ENCODE results near the gene UNC5C.

UNC5C gene

DNA sequence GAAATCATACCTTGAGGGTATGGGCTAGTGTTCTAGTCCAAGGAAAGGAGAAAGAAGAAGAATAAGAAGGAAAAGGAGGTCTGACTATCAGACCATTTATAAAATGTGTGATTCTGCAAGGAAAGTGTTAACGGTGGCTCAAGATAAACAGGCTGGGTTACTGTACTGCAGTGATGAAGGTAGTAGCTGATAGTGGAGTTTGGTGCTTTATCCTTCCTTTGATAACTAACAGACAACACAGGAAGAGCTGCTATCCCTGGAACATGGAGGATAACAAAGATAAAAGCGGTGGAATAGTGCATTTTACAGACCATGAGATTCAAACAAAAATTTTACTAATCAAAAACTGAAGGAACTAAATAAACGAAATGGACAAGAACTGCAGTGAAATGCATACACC, 2.6 kb downstream of the UNC5C start:
- no peak for DNase-seq

DNA sequence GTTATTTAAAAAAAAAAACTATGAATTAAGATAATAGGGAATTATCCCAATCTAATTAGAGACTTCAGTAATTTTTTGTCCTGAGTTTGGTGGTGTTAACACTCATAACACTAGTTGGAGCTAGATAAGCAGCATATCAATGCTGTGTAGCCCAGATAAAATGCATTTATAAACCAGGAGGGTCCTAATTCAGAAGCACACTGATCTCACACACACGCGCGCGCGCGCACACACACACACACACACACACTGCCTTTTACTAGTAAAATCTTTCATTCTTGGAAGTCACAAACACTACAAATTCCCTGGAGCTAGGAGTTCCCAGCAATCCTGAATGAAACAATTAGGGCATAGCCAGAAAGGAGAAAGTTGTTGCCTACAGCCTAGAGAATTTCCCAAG, 3.2 kb downstream of the UNC5C start:
- no peak for DNase-seq

GRCh38 chr4:95544113-95545103, 4.4 kb downstream of the UNC5C start:
- no peak for DNase-seq

GRCh38 chr4:95541889-95542607, 6.7 kb downstream of the UNC5C start:
- no peak for DNase-seq

DNA sequence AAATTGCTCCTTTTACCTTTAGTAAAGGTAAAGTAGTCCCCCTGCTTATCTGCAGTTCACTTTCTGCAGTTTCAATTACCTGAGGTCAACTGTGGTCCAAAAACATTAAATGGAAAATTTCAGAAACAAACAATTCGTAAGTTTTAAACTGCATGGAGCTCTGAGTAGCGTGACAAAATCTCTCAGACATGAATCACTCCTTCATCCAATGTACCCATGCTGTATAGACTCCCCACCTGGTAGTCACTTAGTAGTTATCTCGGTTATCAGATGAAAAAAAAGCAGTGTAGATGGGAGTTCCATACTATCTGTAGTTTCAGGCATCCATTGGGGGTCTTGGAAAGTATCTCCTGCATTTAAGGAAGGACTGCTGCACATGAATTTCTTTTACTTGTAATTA, 7.7 kb downstream of the UNC5C start:
- DNase-seq = no peak

DNA sequence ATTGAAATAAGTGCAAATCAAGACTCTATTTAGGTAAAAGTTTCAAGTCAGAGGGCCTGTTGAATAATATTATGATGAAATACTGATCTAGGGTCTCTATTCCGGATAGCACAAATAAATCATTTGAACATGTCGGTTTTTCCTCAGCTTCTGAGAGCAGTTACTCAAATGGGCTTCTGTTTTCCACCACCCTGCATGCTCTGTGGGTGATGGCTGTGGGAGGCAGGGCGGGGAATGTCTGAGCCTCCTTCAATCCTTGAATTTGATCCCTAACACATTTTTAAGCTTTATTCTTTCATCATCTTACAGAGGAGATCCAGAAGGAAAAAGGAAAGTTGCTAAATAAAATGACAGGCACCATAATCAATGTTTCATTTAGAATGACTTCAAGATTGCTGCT, 8.5 kb downstream of the UNC5C start:
- DNase-seq = no peak

DNA sequence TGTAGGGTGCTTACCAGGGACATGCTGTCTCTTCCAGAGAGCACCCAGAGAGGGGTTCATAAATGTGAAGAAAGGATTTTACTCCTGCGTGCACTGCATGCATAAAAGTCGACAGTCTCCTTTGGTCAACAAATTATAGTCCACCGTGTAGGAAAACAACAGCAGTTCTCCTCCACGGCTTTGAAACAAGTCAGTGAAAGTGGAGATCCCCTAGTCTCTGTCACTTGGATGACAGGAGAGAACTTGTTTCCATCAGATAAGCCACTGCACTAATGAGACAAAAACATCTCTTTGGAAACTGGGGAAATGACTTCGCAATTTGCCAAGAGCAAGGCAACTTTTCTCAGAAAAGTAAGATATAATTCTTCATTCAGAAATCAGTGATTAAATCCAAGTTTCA, 9.7 kb downstream of the UNC5C start:
- DNase-seq = no peak

- no peak for DNase-seq
Observed at GRCh38 chr4:95537863-95538488, 10.8 kb downstream of the UNC5C start.

DNA sequence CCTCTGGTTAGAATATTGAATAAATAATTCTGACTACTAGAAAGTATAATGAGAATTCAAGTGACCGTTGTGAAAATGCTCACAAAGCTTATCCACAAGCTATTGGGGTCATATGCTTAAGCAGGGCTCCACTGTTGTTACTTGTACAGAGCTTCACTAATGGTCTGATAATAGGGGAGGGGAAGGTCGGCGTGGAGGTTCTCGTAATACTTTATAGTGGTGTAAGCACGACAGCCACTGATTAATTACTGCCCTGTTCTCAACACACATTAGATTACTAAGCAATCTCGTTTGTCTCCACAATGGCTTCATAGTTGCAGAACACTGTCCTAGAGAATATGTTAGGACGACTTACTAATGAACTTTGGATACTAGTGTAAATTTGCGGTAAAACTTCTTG, 11.6 kb downstream of the UNC5C start:
- DNase-seq = no peak

GRCh38 chr4:95536650-95537049, 12.1 kb downstream of the UNC5C start:
- no peak for DNase-seq

DNA sequence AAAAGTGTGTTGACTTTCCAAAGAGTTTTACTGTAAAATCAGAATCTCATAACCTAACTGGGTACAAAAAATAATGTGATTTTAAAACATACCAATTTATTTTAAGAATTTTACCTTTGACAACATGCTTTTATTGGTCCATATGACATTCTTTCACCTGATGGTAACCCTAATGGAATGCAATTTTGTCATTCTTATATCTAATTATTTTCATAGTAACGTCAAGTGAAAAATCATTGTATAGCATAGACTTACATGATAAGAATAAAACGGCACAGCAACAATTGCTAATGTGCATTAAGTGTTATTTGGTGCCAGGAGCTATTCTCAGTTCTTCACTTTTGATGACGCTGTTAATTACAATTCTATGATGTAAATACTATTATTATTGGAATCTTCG, 13.6 kb downstream of the UNC5C start:
- no peak for DNase-seq

GRCh38 chr4:95534032-95534431, 14.7 kb downstream of the UNC5C start:
- no peak for DNase-seq

GRCh38 chr4:95533254-95533653, 15.5 kb downstream of the UNC5C start:
- no peak for DNase-seq

GRCh38 chr4:95532305-95532704, 16.5 kb downstream of the UNC5C start:
- DNase-seq = no peak

- no peak for DNase-seq
Observed at GRCh38 chr4:95531141-95531540, 17.6 kb downstream of the UNC5C start.

DNA sequence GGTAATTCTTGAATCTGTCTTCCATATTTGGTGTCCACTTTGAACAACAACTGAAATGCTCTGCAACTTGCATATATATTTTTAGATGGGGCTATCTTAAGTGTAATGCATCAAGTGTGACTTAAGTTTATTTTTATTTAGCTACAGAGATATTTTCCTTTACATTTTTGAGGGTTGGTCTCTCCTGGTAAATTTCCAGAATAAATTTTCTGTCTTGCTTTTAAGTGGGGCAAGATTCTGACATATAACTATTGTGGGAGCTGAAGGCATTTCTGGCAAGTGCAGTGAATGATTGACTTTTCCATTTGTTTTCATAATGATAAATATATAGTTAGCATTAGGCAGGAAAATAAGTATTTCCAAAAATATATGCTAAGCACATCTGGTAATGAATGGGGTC, 18.8 kb downstream of the UNC5C start:
- no peak for DNase-seq

DNA sequence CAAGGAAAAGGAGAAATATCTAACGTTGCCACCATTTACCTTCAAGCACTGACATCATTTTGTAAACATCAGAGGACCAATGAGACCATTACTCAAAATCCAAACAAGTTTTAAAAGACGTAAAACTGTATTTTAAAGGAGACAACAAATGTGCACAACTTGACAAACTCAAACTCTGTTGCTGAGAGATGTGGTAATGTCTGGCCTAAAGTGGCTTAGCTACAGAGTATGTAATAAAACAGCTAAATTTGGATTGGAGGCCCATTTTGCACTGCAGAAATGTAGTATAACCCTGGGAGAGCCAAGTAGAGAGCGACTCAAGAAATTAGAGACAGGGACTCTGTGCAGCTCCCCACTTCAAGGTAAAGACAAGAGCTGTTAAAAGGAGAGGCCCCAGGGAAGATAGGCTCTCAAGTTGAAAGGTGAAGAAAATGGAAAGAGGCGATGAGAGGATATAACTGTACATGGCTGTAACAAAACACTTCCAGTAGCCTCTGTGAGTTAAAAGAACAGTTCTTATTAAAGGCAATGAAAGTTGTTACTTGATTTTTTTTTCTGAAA, 20.3 kb downstream of the UNC5C start:
- no peak for DNase-seq

DNA sequence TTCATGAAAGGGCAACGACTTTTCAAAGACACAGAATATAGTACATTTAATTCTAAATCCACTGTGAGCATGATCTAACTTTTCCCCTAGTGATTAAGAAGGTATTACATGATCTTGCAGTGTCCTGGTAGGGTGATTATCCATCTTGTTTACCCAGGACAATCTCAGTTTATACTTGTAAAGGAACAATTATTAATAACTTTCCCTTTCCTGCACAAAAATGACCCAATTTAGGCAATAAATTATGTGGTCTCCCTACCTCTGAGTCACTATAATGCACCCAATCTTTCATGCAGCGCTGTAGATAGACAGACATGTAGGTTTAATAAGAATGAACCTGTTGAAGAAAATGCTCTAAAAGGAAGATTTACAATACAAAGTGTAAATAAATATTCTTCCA, 22.7 kb downstream of the UNC5C start:
- DNase-seq = no peak

DNA sequence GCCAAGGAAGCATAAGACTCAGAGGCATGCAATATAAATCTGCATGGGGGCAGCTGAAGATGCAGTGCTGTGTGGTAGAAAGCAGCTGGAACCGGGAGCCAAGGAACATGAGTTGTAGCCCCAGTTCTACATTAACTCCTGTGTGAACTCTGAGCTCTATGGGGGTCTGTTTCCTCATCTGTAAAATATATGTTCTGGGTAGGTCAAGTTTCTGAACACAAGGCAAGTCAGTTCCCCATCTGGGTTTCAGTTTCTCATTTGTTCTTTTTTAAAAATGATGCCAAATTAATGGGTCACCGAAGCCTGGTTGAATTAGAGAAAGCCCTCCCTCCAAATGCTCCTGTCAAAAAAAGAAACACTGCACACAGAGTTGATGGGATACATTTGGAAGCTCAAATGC, 24.0 kb downstream of the UNC5C start:
- no peak for DNase-seq

DNA sequence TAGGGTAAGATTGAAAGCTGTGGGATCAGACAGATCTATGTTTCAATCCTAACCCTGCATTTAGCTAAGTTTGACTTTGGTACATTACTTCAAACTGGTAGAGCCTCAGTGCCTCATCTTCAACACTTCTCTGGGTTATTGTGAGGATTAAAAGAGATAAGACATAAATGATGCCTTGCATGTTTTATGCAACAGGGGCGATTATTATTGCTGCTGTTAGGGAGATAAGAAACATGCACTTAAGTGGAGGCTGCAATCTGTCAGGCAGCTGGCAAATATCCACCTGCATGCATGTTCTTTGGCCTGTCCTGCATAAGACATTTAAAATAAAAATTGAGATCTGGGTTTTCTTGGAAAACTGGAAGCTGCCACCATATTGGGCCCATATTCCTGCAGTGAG, 24.6 kb downstream of the UNC5C start:
- no peak for DNase-seq

GRCh38 chr4:95522682-95523530, 25.9 kb downstream of the UNC5C start:
- no peak for DNase-seq

- DNase-seq = no peak
Observed at GRCh38 chr4:95517576-95518345, 31.0 kb downstream of the UNC5C start.
